Erythroblast (primary cell): Measurements from ENCODE around the gene FAM181A.

Experiments used
- GATA1 ChIP-seq: IDR thresholded peaks from 2 replicates; pipeline ENCODE4 v1.6.1; 2011; ENCODE audit warnings: low read depth, mild to moderate bottlenecking, control low read depth, low read length, moderate library complexity
- POLR2A ChIP-seq: IDR thresholded peaks from 2 replicates; pipeline ENCODE4 v1.6.1; 2011; ENCODE audit warnings: mild to moderate bottlenecking, low read length

DNA sequence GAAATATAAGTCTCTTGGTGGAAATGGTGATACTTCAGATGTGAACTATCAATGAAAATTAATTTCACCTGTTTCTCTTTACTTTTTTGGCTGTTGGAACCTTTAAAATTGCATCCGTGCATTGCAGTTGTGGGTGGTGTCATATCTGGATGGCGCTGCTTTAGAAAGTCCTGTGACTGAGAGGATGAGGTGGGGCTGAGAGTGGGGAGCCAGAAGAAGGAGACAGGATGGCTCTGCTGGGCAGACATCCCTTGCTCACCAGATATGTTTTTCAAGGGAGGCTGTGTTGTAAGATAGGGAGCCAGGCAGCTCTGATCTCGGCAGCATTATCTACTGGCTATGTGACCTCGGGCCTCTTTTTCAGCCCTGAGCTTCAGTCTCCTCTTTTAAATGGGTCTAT is 36.5 kb downstream of the FAM181A start:
- TF ChIP-seq GATA1 (no peak), POLR2A (no peak)
